Stimulated activated CD4-positive, alpha-beta T cell treated with anti-CD3 and anti-CD28 coated beads, Interleukin-4, amount 100 ng/mL, for 24 hours (primary cell): Measurements from ENCODE around the gene EHMT1.
A peak's percentile ranks its signal among the peaks of the same experiment; 100 is the strongest.
"Not testable (repeated sequence)": the region's sequence is repeated elsewhere in the genome, so short reads cannot be mapped to it uniquely, and the experiment has no call there.

Source experiments
- DNase-seq: peaks from one replicate; pipeline ENCODE4 v3.0.0-alpha.2; 2020

EHMT1 gene

DNA sequence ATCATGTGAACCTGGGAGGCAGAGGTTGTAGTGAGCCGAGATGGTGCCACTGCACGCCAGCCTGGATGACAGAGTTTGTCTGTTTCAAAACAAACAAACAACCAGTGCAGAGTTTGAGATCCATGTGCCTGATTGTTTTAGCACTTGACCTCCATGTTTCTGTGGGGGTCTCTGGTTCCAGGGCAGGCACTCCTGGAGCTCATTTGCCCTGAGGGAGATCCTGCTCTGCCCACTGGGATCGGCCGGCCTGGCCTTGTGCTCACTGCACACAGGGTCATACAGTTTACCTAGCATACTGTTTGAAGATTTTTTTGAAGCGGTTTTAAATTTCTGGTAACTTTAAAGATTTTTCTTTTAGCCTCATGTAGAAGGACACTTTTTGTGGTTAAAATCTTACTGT is 78.4 kb downstream of the EHMT1 start:
- DNase-seq = no peak

- DNase-seq = no peak
These were observed 79.0 kb downstream of the EHMT1 start for GRCh38 chr9:137697832-137698231.

- DNase-seq = no peak
These were observed 82.1 kb downstream of the EHMT1 start for GRCh38 chr9:137700911-137701310.

DNA sequence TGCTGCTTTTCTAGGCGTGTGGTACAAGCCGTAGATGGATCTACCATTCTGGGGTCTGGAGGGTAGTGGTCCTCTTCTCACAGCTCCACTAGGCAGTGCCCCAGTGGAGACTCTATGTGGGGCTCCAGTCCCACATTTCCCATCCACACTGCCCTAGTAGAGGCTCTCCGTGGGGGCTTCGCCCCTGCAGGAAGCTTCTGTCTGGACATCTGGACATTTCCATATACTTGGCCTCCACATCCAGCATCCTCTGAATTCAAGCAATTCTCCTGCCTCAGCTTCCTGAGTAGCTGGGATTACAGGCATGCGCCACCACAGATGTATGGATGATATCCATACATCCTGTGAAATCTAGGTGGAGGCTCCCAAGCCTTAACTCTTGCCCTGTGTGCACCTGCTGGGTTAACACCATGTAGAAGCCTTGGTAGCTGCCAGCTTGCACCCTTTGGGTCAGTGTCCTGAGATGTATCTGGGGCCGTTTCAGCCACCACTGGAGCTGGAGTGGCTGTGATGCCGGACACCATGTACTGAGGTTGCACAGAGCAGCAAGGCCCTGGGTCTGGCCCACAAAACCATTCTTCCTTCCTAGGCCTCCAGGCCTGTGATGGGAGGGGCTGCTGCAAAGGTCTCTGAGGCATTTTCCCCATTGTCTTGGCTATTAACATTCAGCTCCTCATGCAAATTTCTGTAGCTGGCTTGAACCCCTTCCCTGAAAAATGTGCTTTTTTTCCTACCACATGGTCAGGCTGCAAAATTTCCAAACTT is 84.0 kb downstream of the EHMT1 start:
- no peak for DNase-seq

GRCh38 chr9:137703842-137704508 is 85.2 kb downstream of the EHMT1 start:
- no peak for DNase-seq

GRCh38 chr9:137705443-137705863 is 86.6 kb downstream of the EHMT1 start:
- peak; percentile 38 for DNase-seq

DNA sequence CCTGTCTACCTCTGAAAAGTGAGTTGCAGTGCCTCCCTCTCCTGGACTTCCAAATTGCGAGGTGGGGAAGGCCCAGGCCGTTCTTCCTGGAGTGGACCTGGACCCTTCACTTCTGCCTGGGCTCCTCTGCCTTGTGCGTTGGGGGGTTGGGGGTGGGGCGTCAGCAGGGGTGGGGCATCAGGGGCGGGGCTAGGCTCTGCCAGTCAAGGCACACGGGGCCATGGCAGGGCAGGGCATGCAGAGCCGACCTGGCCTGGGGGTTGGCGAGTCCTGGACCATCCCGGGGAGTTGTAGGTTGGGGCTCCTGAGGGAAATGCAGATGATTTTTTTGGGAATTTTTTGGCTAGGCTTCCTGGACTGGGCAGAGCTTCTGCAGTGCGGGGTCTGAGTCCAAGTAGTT is 87.1 kb downstream of the EHMT1 start:
- no peak for DNase-seq

- DNase-seq = no peak
These were observed 88.6 kb downstream of the EHMT1 start for GRCh38 chr9:137707361-137707760.

- DNase-seq = no peak
These were observed 89.9 kb downstream of the EHMT1 start for GRCh38 chr9:137708590-137709284.

DNA sequence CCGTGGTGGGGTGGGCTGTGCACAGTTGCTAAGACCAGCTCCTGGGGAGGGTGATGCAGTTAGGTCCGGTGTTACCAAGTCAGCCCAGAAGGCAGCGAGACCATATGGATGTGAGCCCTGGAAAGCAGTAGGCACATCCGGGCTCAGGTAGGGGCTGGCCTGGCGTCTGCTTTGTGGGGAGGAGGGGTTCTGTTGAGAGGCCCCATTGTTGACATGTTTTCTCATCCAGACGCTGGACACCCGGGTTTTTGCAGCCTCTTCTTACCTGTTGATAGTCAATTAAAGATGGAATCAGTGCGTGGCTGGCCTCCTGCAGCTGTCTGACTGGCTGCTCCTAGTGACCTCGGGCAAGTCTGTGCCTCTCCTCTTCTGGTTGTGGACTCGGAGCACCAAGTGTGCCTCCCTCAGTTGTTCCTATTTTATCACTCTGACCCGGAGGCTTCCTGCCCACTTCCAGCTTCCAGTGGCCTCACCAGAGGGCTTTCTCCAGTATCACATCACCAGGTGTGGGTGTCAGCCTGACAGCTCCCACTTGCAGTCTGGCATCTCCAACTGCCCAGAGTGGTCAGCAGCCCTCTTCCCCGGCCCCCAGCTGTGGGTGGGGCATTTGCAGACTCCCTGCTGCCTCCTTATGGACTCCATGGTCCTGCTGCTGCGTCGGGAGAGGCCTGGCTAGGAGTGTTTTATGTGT is 90.8 kb downstream of the EHMT1 start:
- DNase-seq = no peak

DNA sequence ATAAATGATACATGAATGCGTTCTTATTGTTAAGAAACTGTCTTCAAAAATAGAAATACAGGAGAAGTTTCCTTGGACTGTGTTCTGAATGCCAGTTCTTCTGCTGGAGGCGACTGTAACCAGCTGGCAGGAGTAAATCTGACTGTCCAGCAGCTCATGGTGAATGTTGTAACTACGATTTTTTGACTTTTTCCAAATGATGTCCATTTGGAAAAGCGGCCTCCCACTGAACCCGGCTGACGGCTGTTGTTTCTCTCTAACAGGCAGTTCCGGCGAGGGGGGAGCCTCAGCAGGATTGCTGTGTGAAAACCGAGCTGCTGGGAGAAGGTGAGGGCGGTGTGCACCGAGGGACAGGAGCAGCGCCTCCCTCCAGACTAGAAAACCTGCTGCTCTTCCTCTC is 91.9 kb downstream of the EHMT1 start:
- no peak for DNase-seq

- no peak for DNase-seq
These were observed 92.9 kb downstream of the EHMT1 start for GRCh38 chr9:137711678-137712105.

GRCh38 chr9:137715321-137715720 is 96.5 kb downstream of the EHMT1 start:
- DNase-seq = no peak

- not testable (repeated sequence) for DNase-seq
These were observed 97.3 kb downstream of the EHMT1 start for GRCh38 chr9:137715866-137716693.

GRCh38 chr9:137716694-137717287 is 98.0 kb downstream of the EHMT1 start:
- DNase-seq = no peak

DNA sequence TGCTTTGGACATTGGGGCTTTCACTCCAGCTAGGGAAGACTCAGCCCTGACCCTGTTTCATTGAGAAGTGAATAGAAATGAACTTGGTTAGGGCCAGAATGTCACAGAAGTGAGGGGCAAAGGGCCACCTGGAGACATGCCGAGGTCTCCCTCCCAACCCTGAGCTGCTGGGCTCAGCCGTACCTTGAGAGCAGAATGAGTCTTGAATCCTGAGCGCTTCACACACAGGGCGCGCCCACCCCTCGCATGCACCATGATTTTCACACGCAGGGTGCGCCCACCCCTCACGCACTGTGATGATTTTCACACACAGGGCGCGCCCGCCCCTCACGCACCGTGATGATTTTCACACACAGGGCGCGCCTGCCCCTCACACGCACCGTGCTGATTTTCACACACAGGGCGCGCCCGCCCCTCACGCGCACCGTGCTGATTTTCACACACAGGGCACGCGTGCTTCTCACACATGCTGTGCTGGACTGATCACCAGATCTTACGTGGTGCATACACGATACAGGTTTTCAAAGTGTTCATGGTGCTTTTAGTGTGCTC is 99.0 kb downstream of the EHMT1 start:
- DNase-seq = no peak

DNA sequence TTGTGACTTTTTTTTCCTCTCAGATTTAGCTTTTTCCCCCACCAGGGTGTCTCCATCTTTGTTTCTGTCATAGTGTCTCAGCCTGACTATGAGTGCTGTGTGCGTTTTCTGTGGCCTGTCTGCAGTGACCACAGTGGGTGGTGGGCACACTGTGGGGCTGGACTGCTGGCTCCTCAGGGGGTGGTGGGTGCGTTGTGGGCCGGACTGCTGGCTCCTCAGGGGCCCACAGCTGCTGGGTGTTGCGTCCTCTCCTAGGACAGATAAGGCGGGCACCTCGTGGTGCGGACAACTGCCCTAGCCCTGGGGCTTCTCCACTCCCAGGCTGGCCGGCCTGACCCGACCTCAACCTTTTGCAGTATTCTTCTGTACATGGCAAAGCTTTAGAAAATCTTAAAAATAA is 100.4 kb downstream of the EHMT1 start:
- DNase-seq = no peak

DNA sequence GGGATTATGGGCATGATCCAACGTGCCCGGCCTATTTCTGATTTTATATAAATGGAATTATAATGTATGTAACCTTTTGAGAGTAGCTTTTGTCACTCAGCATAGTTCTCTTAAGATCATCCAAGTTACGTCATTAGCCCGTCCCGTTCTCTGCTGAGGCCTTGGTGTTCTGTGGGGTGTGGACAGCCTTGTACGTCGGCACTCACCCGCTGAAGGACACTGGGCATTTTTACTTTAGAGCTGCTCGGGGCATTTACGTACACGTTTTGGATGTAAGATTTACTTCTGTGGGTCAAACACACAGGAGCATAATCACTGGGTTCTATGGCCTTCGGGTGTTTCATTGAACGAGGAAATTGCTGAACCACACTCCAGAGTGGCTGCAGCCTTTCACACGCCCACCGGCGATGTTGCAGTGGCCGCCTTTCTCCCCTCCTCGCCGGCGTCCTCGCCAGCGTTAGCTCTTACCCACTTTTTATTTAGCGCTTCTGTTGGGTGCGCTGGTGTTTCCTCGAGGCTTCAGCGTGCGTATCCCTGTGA is 101.8 kb downstream of the EHMT1 start:
- DNase-seq = no peak

DNA sequence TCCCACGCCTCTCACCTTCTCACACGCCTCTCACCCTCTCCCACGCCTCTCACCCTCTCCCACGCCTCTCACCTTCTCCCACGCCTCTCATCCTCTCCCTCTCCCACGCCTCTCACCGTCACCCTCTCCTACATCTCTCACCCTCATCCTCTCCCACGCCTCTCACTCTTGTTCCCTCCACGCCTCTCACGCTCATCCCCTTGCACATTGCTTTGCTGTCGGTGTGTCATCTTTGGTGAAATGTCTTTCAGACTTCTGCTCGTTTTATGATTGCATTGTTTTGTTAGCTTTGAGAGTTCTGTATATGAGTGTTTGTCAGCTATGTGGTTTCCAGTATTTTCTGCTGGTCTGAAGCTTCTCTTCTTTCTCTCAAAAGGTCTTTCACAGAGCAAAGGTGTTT is 102.7 kb downstream of the EHMT1 start:
- DNase-seq = peak; percentile 39

DNA sequence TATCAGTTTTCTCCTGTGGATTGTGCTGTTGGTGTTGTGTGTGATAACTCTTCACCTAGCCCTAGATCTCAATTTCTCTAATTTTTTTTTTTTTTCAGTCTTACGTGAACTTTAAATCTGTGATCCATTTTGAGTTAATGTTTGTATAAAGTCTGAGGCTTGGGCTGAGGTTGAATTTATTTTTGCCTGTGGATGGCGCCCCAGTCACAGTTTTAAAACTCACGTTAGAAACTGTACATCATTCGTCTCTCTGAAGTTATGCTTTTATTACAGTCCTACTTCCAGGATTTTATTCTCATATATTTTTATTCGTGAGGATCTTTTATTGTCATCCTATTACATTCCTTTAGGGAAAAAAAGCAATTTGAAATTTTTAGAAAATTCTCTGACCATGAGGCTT is 103.1 kb downstream of the EHMT1 start:
- no peak for DNase-seq

DNA sequence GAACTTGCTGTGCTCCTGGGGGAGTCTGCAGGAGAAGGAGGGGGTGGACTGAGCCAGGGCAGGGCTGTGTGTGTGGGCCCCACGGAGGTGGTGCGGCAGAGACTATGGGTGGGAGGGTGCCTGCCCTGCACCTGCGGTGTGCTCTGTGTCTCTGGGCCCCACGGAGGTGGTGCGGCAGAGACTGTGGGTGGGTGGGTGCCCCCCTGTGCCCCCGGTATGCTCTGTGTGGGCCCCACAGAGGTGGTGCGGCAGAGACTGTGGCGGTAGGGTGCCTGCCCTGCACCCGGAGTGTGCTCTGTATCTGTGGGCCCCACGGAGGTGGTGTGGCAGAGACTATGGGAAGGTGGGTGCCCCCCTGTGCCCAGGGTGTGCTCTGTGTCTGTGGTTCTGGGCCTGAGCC is 103.7 kb downstream of the EHMT1 start:
- no peak for DNase-seq
